PFSK-1 (cell line): ENCODE results near the gene MC1R.

Experiments
- POLR2AphosphoS5 ChIP-seq: IDR thresholded peaks from 2 replicates; pipeline ENCODE4 v1.6.1; 2012; ENCODE audit warnings: low read depth, mild to moderate bottlenecking, control low read depth, low read length, moderate library complexity
- REST ChIP-seq, 2 experiments: IDR thresholded peaks; 2 replicates each; pipeline versions ENCODE4 v1.6.1 to v1.8.0; 2011 to 2012; ENCODE audit warnings: low read depth in 2 of 2, low read length in 2 of 2, control low read depth in 1 of 2, inconsistent platforms in 1 of 2, mild to moderate bottlenecking in 1 of 2, moderate library complexity in 1 of 2; ENCODE audit not compliant: insufficient read depth in 1 of 2
- SIN3A ChIP-seq: IDR thresholded peaks from 2 replicates; pipeline ENCODE4 v1.6.1; 2012; ENCODE audit warnings: mild to moderate bottlenecking, low read length, moderate library complexity, borderline replicate concordance; ENCODE audit not compliant: insufficient read depth
- TAF1 ChIP-seq: IDR thresholded peaks from 2 replicates; pipeline ENCODE4 v1.6.1; 2012; ENCODE audit warnings: low read length, control low read depth, borderline replicate concordance; ENCODE audit not compliant: insufficient read depth

GRCh38 chr16:89892635-89893034 is 26.0 kb upstream of the MC1R start:
- TF ChIP-seq SIN3A (no peak), POLR2AphosphoS5 (no peak), REST (IDR thresholded peaks at IDR 0.05; ENCODE audit: insufficient read depth in 1 of 2, low read depth in 2 of 2, low read length in 2 of 2) (no peak), TAF1 (no peak)
